ENCODE data around the gene STAC.

The STAC gene, protein sequence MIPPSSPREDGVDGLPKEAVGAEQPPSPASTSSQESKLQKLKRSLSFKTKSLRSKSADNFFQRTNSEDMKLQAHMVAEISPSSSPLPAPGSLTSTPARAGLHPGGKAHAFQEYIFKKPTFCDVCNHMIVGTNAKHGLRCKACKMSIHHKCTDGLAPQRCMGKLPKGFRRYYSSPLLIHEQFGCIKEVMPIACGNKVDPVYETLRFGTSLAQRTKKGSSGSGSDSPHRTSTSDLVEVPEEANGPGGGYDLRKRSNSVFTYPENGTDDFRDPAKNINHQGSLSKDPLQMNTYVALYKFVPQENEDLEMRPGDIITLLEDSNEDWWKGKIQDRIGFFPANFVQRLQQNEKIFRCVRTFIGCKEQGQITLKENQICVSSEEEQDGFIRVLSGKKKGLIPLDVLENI

DNA sequence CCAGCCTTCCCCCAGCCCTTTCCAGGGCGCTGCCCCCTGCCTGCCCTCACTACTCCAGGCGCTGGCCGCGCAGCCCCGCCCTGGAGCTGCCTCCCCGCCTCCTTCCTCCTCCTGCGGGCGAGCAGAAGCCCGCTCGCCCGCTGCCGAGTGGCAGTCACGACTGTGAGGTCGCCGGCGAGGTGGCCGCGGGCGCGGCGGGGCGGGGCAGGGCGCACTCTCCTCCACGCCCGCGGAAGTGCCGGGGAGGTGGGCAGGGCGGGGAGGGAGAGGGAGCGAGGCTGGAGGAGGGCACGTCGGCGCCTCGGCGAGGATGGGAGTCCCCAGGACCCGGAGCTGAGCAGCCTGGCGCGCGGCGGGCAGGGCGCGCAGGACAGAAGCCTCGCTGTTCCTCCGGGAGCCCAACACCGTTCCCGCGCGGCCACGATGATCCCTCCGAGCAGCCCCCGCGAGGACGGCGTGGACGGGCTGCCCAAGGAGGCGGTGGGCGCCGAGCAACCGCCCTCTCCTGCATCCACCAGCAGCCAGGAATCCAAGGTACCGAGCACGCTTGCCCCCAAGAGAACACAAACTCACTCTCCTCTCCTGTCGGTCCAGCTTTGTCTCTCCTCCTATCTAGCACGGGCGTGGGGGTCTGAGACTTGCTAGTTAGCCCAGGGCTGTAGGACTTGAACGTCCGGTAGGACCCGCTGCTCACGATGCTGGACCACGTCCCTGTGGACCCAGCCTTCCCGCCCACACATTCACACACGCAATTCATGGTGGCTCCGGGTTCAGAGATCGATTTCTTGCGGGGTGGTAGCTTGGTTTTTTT is at the start of gene STAC:
STAC (plus strand) TSS at position 284 of the 811 bp plus-strand sequence; CDS start at position 424, 140 bp downstream.
- no peak for DNase-seq (ENCODE audit: low spot score)

DNA sequence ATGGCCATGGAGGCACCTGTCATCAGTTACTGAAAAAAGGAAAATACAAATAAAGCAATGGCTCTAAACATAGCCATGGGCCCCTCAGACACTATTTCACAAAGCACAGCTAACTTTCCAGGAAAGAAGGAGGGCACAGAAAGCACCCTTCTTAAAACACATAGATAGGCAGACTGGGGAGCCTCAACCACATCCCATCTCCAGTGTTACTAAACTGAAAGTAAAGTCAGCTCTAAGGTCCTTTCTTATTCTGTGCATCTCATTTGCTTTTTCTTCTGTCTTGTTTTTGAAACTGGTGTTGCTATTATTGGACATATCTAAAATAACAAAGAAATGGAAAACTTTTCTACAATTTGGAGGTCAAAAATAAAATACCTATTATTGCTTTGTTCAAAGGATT is 48.2 kb upstream of the STAC start:
- DNase-seq (ENCODE audit: low spot score) = no peak

DNA sequence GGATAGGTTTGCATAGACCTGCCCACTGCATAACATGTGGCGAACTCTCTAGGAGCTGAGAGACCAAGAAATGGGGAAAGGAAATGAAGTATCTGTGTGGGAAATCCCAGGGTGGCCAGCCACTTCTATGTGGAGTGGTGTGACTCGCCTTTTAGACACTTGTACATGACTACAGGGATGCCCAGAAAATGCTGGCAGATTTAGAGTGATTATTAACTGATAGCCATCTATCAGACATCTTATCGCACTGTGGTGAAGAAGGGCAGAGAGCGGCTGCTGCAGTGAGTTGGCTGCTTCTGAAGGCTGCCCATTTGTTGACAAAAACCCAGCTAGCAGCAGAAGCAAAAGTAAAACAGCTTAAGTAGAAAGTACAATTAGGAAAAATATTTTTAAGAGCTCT is 18.1 kb upstream of the STAC start:
- DNase-seq (ENCODE audit: low spot score) = no peak

DNA sequence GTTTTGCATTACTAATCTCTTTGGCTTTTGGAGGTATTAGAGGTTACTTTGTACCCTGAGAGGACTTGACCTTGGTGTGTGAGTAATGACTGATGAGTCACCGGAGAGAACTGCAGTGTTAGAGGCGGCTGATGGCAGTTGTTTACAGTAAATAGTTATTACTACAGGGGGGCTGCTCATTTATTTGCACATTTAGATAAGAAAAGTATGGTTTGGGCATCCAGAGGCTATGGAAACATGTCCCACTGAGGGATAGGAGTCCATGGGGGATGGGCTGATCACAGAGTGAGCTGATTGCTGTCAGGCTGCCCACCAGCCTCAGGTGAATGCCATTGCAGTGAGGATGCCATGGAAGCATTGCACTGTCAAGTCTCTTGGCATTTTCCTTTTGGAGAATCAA is 17.3 kb upstream of the STAC start:
- DNase-seq (ENCODE audit: low spot score) = no peak

DNA sequence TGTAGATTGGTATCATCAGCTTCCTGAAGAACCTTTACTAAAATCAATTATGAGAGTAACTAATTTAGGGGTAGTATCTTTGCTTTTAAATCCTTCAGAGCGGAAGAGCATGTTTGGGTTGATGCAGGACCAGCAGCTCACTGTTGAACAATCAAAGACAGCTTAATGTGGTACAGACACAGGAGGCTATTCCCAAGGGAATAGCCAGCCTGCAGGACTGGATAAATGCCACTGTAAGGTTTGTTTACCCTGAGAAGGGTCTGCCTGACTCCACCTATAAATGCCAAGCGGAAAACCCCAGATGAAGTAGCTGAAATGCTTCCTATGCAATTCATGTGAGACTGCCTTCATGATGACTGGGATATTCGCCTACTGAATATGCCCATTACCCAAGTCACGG is 16.0 kb upstream of the STAC start:
- no peak for DNase-seq (ENCODE audit: low spot score)

DNA sequence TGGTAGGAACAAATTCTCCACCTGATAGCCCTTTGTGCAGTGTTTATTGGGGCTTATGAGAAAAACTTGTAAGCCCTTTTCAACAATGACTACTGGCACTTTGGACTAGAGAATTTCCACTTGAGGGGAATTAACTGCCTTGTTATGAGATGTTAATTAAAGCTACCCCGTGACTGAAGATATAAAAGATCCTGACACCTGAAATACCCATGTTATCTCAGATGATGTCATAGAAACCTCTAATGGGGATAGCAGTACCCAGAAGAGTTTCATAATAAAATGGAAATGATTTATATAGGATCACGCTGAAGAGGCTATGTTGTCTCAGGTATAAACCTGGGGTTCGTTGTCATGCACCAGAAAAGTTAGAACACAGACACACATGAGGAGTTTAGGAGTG is 14.5 kb upstream of the STAC start:
- no peak for DNase-seq (ENCODE audit: low spot score)

DNA sequence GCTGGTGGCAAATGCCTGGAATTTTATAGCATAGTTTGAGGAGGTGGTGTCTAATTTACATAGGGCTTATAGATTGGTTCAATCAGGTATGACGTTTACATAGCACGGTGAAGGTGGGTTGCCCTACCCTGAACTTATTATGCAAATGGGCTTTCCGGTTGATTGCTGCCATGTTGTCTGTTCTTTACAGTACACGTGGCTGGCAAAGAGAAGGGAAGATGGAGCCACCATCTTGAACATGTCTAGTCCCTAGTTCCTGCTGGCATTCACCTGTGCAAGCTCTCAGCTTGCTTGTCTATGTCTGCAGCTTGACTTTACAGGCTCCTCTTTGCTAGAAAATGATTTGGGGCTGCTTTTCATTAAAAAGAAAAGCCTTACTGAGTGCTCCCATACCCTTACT is 14.0 kb upstream of the STAC start:
- DNase-seq (ENCODE audit: low spot score) = no peak

DNA sequence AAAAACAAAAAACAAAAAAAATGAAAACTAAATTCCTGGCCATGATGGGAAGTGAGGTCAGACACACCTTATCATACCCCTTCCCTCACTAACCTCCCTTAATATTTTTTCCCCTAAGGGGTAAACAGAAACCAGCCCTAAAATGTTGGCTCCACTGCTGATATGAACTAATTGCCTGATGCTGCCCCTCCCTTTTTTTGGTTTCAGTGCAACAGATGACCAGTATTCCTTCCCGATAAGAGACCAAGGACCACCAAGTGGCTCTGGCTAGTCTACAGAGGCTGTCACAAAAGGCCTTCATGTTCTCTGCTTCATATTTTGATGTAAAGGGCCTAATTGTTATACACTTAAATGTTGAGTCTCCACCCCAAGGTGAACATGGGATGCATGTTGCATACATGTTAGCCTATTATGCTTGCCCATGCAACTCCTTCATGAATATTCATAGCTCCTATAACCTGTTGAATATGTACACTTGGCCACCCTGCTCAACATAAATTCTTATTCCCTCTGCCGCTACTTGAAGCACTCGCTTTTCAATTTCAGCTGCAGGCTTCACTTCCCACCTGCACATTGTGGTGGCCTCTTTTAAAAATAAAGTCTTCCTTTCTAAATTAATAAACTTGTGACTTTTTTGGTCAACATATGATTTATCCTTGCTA is 12.3 kb upstream of the STAC start:
- DNase-seq (ENCODE audit: low spot score) = no peak

DNA sequence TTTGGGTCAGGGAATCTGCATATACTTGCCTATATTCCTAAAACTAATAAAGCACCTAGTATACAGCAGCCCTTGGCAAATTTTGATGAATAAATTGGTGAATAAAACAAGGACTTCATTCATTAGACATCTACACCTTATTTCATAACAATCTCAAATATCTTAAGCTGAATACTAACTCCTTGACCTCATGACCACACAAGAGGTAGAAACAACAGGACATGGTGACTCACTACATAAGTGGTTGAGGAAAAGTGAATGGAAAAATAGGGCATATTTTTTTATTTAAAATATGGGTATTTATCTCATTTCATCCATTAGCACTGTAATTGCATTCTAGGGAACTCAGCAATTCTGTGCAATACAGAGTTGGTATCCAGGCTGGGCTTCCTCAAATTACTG is 7.8 kb upstream of the STAC start:
- DNase-seq (ENCODE audit: low spot score) = no peak

DNA sequence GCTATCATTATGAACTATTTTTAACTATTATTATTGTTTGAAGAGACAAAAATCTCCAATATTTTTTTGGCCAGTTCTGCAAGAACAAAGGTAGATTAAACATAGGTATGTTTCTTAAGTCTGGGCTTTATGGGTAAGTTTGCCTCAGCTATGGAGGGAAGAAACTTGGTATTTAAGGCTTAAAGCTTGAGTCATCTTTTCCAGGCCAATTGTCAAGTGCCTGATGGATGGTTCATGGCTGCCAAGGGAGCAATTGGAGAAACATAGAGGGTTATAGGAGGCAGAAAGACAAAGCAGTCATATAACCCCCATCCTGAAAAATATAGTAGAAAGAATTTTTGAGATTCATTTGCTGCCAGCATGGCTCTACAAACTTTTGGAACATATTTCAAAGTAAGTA is 7.2 kb upstream of the STAC start:
- DNase-seq (ENCODE audit: low spot score) = no peak

DNA sequence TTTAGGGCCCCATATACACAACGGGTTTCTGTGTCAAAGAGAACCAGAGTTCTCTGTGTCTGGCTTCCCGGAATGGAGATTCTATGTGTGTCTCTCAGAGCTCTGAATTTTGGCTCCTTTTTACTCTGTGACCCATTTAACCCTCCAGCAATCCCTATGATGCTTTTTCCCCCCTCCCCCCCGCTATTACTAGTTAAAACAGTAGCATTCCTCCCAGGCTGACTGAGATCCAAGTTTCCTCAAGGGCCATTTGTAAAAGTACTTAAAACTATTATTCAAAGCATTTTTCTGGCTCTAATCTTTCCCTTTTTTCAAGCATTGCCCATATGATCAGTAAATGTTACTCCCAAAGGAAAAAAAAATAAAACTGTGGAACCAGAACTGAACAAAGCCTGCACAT is 6.6 kb upstream of the STAC start:
- DNase-seq (ENCODE audit: low spot score) = no peak

DNA sequence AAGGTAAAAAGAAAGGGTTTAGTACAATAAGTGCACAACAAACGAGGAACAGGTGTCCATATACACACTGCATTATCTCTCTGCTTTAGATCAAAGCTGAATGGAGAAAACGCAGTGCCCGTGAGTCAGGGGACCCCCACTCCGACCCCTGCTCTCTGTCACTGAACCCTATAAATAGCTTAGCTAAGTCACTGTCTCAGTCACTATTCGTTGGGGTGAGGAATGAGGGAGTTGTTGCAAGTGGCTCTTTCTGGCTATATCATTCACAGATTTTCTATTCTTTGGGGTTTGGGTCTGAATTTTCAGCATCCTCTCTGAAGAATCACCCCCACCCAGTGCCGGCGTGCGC is 458 bp upstream of the STAC start:
- no peak for DNase-seq (ENCODE audit: low spot score)

DNA sequence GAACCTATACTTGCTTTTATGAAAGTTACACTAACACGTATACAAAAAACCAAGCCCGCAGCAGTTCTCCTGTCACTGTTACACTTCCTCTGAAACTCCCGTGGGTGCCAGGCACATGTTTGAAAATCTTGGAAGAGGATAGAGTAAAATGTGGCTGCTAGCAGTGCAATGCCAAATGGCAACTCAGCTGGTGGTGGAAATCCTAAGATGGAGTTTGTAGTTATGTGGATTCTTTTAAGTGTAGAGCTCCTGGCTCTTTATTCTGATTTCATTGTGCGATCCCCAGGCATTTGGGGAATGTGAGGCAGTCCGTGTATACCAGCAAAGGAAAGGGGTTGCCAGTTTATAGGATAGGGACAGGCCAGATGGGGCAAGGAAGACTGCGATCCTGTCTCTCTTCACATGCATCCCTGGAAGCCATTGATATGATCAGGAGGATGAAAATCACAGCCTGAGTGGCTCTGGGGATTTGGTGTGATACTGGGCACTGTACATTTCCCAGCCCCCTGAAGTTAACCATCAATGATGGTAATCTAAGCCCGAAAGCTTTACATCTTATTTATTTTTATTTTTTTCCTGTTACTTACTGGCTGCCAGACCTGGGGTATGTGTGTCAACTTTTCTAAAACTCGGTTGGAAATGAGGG is 1.1 kb downstream of the STAC start:
- no peak for DNase-seq (ENCODE audit: low spot score)

DNA sequence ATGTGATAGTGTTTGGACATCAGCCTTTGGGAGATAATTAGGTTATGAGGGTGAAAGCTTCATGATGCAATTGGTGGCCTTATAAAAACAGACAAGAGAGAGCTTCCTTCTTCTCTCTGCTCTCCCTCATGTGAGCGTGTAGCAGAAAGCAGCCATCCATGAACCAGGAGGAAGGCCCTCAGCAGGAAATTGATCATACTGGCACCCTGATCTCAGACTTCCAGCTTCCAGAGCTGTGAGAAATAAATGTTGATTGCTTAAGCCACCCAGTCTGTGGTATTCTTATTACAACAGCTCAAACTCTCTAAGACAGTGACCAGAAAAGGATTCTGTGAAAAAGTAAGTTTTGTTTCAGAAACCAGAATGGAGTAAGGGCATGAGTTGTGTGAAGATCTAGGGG is 13.3 kb downstream of the STAC start:
- no peak for DNase-seq (ENCODE audit: low spot score)

DNA sequence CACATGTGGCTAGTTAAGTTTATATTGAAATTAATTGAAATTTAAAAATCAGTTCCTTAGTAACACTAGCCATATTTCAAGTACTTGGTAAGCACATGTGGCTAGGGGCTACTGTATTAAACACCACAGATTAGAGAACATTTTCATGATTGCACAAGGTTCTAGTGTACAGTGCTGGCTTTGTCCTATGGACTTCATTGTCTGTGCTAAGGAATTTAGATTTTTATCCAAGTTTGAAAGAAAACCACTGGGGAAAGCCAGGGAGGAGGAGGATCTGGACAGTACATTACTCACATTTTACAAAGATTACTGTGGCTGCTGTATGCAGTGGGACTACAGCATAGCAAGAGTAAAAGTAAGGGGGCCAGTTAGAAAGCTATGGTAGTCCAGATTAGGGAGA is 13.9 kb downstream of the STAC start:
- DNase-seq (ENCODE audit: low spot score) = no peak

DNA sequence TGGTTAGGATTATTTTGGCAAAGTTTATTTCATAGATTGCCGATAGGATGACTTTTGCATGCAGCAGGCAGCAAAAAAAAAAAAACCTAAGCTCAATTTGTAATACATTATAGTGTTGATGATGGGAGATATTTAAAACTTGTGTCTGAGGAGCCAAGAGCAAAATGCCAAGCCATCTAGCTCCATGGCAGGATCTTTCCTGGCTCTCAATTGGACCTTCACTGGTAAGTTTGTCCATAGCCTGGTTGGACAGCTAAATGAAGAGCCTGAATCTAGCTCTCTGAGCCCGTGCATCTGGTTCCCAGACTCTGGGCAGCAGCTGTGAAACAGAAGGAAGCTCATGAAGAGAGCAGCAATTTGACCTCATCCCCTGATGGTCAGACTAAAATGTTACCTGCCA is 17.5 kb downstream of the STAC start:
- DNase-seq (ENCODE audit: low spot score) = no peak

DNA sequence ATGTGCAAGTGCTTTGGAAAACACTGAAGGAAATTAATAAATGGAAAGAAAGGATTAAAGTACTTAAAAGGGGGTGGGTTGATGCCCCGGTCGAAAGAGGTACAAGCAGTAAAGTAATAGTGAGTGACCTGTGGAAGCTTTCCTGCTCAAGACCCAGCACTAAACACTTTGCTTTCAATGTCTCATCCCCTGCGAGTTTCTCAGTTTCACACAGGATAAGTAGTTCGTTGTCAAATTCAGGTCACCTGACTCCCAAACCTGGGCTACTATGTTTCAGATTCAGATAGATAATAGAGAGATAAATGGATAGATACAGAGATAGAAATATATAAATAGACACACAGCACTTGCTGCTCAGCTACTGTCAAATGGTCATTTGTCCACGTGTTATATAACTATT is 19.6 kb downstream of the STAC start:
- no peak for DNase-seq (ENCODE audit: low spot score)

DNA sequence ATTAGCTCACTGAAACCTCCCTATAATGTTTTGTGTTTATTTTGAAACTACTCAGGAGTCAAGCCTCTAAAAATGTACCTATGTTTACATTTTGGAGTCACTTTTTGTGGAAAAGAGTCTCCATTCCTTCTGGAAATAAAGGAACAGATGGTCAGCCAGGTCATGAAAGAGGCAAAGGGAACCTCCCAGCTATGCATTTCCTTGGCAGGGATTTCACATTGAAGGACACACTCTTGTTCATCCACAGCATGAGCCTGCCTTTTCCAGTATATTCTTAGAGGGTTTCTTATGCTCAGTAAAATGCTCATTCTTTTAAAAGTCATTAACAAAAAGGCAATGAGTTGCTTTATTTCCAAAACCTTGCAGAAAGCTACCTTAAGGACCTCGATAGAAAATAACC is 20.8 kb downstream of the STAC start:
- DNase-seq (ENCODE audit: low spot score) = no peak

DNA sequence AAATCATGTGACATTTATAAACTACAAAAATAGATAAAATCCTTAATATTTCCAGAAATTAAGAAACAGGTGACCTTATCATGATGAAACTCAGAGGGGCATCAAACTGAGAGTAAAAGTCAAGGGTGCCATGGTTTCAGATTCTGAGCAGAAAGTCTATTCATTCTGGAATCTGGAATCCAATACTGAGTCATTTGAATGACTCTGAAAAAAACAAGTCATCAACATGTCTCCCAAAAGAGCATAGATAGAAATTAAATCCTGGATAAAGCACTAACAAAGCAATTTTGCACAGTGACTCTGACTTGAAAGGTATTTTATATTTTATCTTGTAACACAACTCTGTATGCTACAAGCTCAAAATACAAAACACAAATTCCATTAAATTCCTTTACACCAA is 23.4 kb downstream of the STAC start:
- DNase-seq (ENCODE audit: low spot score) = no peak

DNA sequence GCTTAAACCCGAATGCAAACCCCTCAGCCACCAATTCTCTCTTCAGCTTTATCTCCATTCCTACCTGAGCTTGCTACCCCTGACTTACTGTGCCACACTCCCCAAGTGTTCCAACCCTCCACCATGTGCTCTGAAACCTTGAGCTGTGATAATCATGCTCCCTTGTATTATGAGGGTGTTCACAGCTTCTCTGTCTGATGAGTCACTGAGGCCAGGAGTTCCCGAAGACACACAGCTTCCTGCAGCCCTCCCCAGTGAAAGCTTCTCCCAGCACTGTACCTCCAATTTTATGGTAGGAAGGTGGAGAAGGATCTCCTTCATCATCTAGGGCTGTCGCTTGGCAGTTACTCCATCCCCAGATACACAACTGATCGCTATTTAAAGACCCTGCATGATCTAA is 24.9 kb downstream of the STAC start:
- DNase-seq (ENCODE audit: low spot score) = no peak

DNA sequence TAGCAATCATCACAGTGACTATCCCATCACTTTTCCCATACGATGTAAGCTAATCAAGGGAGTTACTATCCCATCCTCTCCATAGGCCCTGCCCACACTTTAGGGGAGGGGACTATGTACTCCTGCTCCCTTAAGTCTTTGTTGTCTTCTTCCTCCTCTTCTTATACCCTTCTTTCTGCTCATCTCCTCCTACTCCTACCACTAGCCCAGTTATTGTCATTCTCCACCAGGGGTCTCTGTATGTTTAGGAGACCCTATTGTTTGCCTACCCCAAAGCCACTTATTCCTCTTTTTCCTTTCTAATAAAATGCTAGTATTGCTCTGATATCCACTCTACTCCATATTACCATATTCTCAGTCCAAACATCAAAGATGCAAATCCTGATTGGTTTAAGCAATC is 27.8 kb downstream of the STAC start:
- DNase-seq (ENCODE audit: low spot score) = no peak

DNA sequence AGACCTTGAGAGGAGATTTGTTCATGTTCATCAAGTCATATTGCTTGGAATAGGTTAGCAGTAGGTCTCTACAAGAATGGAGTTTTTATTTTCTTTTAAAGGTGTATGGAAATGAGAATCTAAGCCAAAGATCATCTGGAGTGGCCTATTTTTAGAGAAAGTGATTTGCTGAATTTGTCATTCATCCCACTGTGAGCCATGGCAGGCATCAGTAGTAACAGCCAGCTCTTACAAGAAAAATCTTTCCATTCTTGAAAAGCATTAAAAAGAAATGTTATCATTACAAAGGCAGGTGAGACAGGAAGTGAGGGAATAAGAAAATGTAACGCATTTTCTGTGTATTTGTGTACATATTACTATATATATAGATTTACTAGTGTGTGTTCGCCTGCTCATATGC is 29.6 kb downstream of the STAC start:
- no peak for DNase-seq (ENCODE audit: low spot score)

DNA sequence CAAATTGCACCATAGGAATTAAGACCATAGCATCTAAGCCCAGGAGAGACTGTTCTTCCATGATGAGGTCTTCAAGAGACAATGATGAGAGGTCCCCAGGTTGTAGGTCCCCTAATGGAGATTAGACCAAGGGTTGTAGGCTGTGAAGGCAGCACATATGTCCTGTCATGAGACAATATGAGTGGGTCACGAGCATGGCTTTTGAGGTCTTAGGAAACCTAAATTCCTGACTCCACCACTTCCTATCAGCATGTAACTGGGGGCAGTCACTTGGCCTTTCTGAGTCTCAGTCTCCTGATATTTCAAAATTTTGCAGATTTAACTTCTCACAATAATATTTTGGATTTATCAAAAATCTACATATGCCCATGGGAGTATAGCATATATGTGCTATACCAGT is 31.3 kb downstream of the STAC start:
- DNase-seq (ENCODE audit: low spot score) = no peak
